ENCODE measurements around the gene EN1.

Gene EN1

GRCh38 chr2:118835746-118836410 is 11.6 kb downstream of the EN1 start:
- H3K79me2 ChIP-seq (ENCODE audit: insufficient read depth, low read length): no peaks in the 10 kb centered on the region
- H3K4me2 ChIP-seq (ENCODE audit: low read depth, low read length, poor library complexity, severe bottlenecking): no peak overlapping the region
- H3F3A ChIP-seq (ENCODE audit: low read depth): no peaks in the 10 kb centered on the region
- H3K9me3 ChIP-seq (ENCODE audit: insufficient read depth, low read depth, low read length): no peaks in the 10 kb centered on the region; the same call in 1 of the 2 replicates
- H3K4me1 ChIP-seq (ENCODE audit: insufficient read depth, low read length, poor library complexity, severe bottlenecking): no peaks in the 10 kb centered on the region
- H3K9me2 ChIP-seq (replicated peaks; ENCODE audit: low read depth, low read length): no peaks in the 10 kb centered on the region
- H3K27me3 ChIP-seq (ENCODE audit: insufficient read depth, low read length, poor library complexity, severe bottlenecking): no peaks in the 10 kb centered on the region
- H3K9ac ChIP-seq (ENCODE audit: low read depth, low read length, poor library complexity, severe bottlenecking): no peak overlapping the region
- no peak overlapping the region for H2AFZ ChIP-seq (ENCODE audit: low read length)
- H3K4me3 ChIP-seq (ENCODE audit: low read length, poor library complexity, severe bottlenecking): no peak overlapping the region
- no peaks in the 10 kb centered on the region for H3K36me3 ChIP-seq (ENCODE audit: insufficient read depth, low read length)
- H4K20me1 ChIP-seq (ENCODE audit: insufficient read depth, low read length, poor library complexity, severe bottlenecking): no peaks in the 10 kb centered on the region
- TF ChIP-seq EZH2phosphoT487 (IDR thresholded peaks at IDR 0.05; ENCODE audit: borderline replicate concordance) (no peak), CTCF (conservative IDR thresholded peaks at IDR 0.05; ENCODE audit: low read length) (no peak)

- Histone ChIP-seq H3K4me2 (ENCODE audit: low read depth, low read length, poor library complexity, severe bottlenecking) (no peak overlapping the region), H3K9ac (ENCODE audit: low read depth, low read length, poor library complexity, severe bottlenecking) (no peak overlapping the region), H2AFZ (ENCODE audit: low read length) (no peak overlapping the region), H3K79me2 (ENCODE audit: insufficient read depth, low read length) (no peaks in the 10 kb centered on the region), H4K20me1 (ENCODE audit: insufficient read depth, low read length, poor library complexity, severe bottlenecking) (no peaks in the 10 kb centered on the region), H3K9me2 (replicated peaks; ENCODE audit: low read depth, low read length) (no peaks in the 10 kb centered on the region), H3F3A (ENCODE audit: low read depth) (no peaks in the 10 kb centered on the region), H3K36me3 (ENCODE audit: insufficient read depth, low read length) (no peaks in the 10 kb centered on the region), H3K4me3 (ENCODE audit: low read length, poor library complexity, severe bottlenecking) (no peak overlapping the region), H3K4me1 (ENCODE audit: insufficient read depth, low read length, poor library complexity, severe bottlenecking) (no peaks in the 10 kb centered on the region), H3K9me3 (ENCODE audit: insufficient read depth, low read depth, low read length) (no peaks in the 10 kb centered on the region; the same call in 1 of the 2 replicates), H3K27me3 (ENCODE audit: insufficient read depth, low read length, poor library complexity, severe bottlenecking) (no peaks in the 10 kb centered on the region)
- TF ChIP-seq CTCF (conservative IDR thresholded peaks at IDR 0.05; ENCODE audit: low read length) (no peak), EZH2phosphoT487 (IDR thresholded peaks at IDR 0.05; ENCODE audit: borderline replicate concordance) (no peak)
Observed at GRCh38 chr2:118834901-118835745, 12.3 kb downstream of the EN1 start.

- Histone ChIP-seq H2AFZ (ENCODE audit: low read length) (no peak overlapping the region), H3F3A (ENCODE audit: low read depth) (no peaks in the 10 kb centered on the region), H3K79me2 (ENCODE audit: insufficient read depth, low read length) (no peaks in the 10 kb centered on the region), H3K4me3 (ENCODE audit: low read length, poor library complexity, severe bottlenecking) (no peak overlapping the region), H3K9ac (ENCODE audit: low read depth, low read length, poor library complexity, severe bottlenecking) (no peak overlapping the region), H3K9me3 (ENCODE audit: insufficient read depth, low read depth, low read length) (no peaks in the 10 kb centered on the region; the same call in 1 of the 2 replicates), H3K9me2 (replicated peaks; ENCODE audit: low read depth, low read length) (no peaks in the 10 kb centered on the region), H3K36me3 (ENCODE audit: insufficient read depth, low read length) (no peaks in the 10 kb centered on the region), H3K27me3 (ENCODE audit: insufficient read depth, low read length, poor library complexity, severe bottlenecking) (no peaks in the 10 kb centered on the region), H3K4me1 (ENCODE audit: insufficient read depth, low read length, poor library complexity, severe bottlenecking) (no peaks in the 10 kb centered on the region), H4K20me1 (ENCODE audit: insufficient read depth, low read length, poor library complexity, severe bottlenecking) (no peaks in the 10 kb centered on the region), H3K4me2 (ENCODE audit: low read depth, low read length, poor library complexity, severe bottlenecking) (no peak overlapping the region)
- TF ChIP-seq EZH2phosphoT487 (IDR thresholded peaks at IDR 0.05; ENCODE audit: borderline replicate concordance): no peak
- no peak for TF ChIP-seq CTCF (conservative IDR thresholded peaks at IDR 0.05; ENCODE audit: low read length)
Observed at GRCh38 chr2:118834440-118834810, 13.0 kb downstream of the EN1 start.

All from Loucy (cell line).